Measurements from ENCODE around the gene FMNL2. TPM values are rescaled to one million over a fixed set of nuclear protein-coding genes. Genes with fewer than 3 reads are reported as not detected.

Gene FMNL2
- total RNA-seq, 1 experiment from 2014 or later = 28.1 TPM

DNA sequence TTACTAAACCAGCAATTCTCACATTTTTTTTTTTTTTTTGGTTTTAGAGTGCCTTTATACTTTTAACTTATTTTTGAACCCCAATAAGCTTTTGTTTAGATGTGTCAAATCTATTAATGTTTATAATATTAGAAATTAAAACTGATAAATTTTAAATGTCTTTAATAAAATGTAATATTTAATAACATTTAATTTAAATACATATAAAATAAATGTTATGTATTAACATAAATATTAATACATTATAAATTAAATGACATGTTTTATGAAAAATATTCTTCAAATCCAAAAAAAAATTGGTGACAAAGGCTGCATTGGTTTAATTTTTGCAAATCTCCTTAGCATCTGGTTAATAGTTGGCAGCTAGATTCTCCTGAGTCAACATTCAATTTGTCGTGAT is 218.5 kb downstream of the FMNL2 start:
- Histone ChIP-seq H3K79me2 (ENCODE audit: insufficient read depth, low read length) (no peaks in the 10 kb centered on the region), H3K27me3 (ENCODE audit: insufficient read depth, low read length) (no peaks in the 10 kb centered on the region), H3K36me3 (ENCODE audit: control insufficient read depth in 1 of 2, insufficient read depth in 2 of 2, low read length in 2 of 2) (no peaks in the 10 kb centered on the region), H2AFZ (ENCODE audit: low read depth, low read length, poor library complexity, severe bottlenecking) (no peak overlapping the region), H3K27ac (ENCODE audit: low read depth, low read length) (no peak overlapping the region), H3K9me2 (ENCODE audit: insufficient read depth) (no peaks in the 10 kb centered on the region), H3K4me2 (ENCODE audit: low read length) (no peak overlapping the region), H3K4me3 (replicated peaks in 1 of 2; ENCODE audit: low read depth in 1 of 2, low read length in 2 of 2) (no peak overlapping the region), H4K20me1 (ENCODE audit: insufficient read depth) (no peaks in the 10 kb centered on the region), H3K4me1 (ENCODE audit: control insufficient read depth in 1 of 2, insufficient read depth in 2 of 2, low read length in 2 of 2) (no peaks in the 10 kb centered on the region), H3K9ac (ENCODE audit: low read length) (no peak overlapping the region), H3K9me3 (ENCODE audit: control insufficient read depth in 1 of 2, insufficient read depth in 1 of 2, low read depth in 1 of 2, low read length in 2 of 2) (no peaks in the 10 kb centered on the region)
- ATAC-seq (no peak), DNase-seq (ENCODE audit: low read depth, low spot score) (no peak)
- no peak for TF ChIP-seq FOSL1 (IDR thresholded peaks at IDR 0.05; ENCODE audit: low read depth)
- no peak for TF ChIP-seq RAD21 (IDR thresholded peaks at IDR 0.05; ENCODE audit: low read depth)
- TF ChIP-seq, protein P1, sequence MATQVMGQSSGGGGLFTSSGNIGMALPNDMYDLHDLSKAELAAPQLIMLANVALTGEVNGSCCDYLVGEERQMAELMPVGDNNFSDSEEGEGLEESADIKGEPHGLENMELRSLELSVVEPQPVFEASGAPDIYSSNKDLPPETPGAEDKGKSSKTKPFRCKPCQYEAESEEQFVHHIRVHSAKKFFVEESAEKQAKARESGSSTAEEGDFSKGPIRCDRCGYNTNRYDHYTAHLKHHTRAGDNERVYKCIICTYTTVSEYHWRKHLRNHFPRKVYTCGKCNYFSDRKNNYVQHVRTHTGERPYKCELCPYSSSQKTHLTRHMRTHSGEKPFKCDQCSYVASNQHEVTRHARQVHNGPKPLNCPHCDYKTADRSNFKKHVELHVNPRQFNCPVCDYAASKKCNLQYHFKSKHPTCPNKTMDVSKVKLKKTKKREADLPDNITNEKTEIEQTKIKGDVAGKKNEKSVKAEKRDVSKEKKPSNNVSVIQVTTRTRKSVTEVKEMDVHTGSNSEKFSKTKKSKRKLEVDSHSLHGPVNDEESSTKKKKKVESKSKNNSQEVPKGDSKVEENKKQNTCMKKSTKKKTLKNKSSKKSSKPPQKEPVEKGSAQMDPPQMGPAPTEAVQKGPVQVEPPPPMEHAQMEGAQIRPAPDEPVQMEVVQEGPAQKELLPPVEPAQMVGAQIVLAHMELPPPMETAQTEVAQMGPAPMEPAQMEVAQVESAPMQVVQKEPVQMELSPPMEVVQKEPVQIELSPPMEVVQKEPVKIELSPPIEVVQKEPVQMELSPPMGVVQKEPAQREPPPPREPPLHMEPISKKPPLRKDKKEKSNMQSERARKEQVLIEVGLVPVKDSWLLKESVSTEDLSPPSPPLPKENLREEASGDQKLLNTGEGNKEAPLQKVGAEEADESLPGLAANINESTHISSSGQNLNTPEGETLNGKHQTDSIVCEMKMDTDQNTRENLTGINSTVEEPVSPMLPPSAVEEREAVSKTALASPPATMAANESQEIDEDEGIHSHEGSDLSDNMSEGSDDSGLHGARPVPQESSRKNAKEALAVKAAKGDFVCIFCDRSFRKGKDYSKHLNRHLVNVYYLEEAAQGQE (IDR thresholded peaks at IDR 0.05; ENCODE audit: low read depth) = no peak
- no peak for TF ChIP-seq EZH2phosphoT487 (IDR thresholded peaks at IDR 0.05; ENCODE audit: borderline replicate concordance)
- TF ChIP-seq SIN3A (IDR thresholded peaks at IDR 0.05; ENCODE audit: low read depth) = no peak
- no peak for TF ChIP-seq ELF1 (IDR thresholded peaks at IDR 0.05; ENCODE audit: borderline replicate concordance, low read depth)
- POLR2A ChIA-PET = no interaction called here
- intact Hi-C loops (cut with micrococcal nuclease) = no loop called here
- RAD21 ChIA-PET (ENCODE audit: low non-redundant PET in 1 of 2, low total read pairs in 2 of 2, uncharacterized antibody in 2 of 2, unreplicated experiment in 2 of 2) = no interaction called here
- BruUV-seq (replicated peaks) = no TSS peak
- CTCF ChIA-PET = no interaction called here

DNA sequence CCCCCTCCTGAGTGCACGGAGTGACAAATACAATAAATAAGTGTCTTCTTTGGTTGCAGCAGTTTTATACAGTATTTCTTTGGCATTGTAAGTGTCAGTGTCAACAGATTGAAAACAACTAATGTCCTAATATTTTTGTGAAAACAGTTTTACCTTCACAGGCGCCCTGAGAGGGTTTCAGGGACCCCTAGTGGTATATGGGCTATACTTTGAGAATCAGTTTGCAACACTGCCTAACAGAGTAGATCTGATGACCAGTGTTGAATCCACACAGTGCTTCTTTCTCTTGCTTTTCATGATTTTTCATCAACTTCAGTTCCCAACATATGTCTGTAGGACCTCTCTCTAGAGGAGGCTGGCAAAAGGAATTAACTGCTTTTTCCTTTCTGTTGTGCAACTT is 220.1 kb downstream of the FMNL2 start:
- DNase-seq (ENCODE audit: low read depth, low spot score) (no peak), ATAC-seq (peak; percentile 61; the same call in 1 of the 2 replicates)
- Histone ChIP-seq H3K4me1 (ENCODE audit: control insufficient read depth in 1 of 2, insufficient read depth in 2 of 2, low read length in 2 of 2) (no peaks in the 10 kb centered on the region), H3K79me2 (ENCODE audit: insufficient read depth, low read length) (no peaks in the 10 kb centered on the region), H2AFZ (ENCODE audit: low read depth, low read length, poor library complexity, severe bottlenecking) (no peak overlapping the region), H4K20me1 (ENCODE audit: insufficient read depth) (no peaks in the 10 kb centered on the region), H3K9ac (ENCODE audit: low read length) (no peak overlapping the region), H3K9me3 (ENCODE audit: control insufficient read depth in 1 of 2, insufficient read depth in 1 of 2, low read depth in 1 of 2, low read length in 2 of 2) (no peaks in the 10 kb centered on the region), H3K9me2 (ENCODE audit: insufficient read depth) (no peaks in the 10 kb centered on the region), H3K27me3 (ENCODE audit: insufficient read depth, low read length) (no peaks in the 10 kb centered on the region), H3K36me3 (ENCODE audit: control insufficient read depth in 1 of 2, insufficient read depth in 2 of 2, low read length in 2 of 2) (no peaks in the 10 kb centered on the region), H3K4me3 (replicated peaks in 1 of 2; ENCODE audit: low read depth in 1 of 2, low read length in 2 of 2) (no peak overlapping the region), H3K4me2 (ENCODE audit: low read length) (no peak overlapping the region), H3K27ac (ENCODE audit: low read depth, low read length) (no peak overlapping the region)
- ChIA-PET RAD21 (ENCODE audit: low non-redundant PET in 1 of 2, low total read pairs in 2 of 2, uncharacterized antibody in 2 of 2, unreplicated experiment in 2 of 2) (no interaction called here), CTCF (no interaction called here), POLR2A (no interaction called here)
- BruUV-seq (replicated peaks) = no TSS peak
- TF ChIP-seq CEBPB (IDR thresholded peaks at IDR 0.05; ENCODE audit: low read depth) (no peak), ZFX (IDR thresholded peaks at IDR 0.05) (no peak), EZH2phosphoT487 (IDR thresholded peaks at IDR 0.05; ENCODE audit: borderline replicate concordance) (no peak), TCF7L2 (IDR thresholded peaks at IDR 0.05; ENCODE audit: borderline replicate concordance, extremely low read depth, insufficient read depth, insufficient read length) (no peak), ELF1 (IDR thresholded peaks at IDR 0.05; ENCODE audit: borderline replicate concordance, low read depth) (no peak), CTCF (IDR thresholded peaks at IDR 0.05 in 2 of 3, conservative IDR thresholded peaks at IDR 0.05 in 1 of 3; ENCODE audit: borderline replicate concordance in 1 of 3, insufficient read depth in 1 of 3, low read depth in 2 of 3, low read length in 2 of 3) (peak; percentile 19 to 42 (median 35); a peak in 3 of 6 replicates), RAD21 (IDR thresholded peaks at IDR 0.05; ENCODE audit: low read depth) (peak; percentile 57)
- TF ChIP-seq, protein P1 (IDR thresholded peaks at IDR 0.05; ENCODE audit: low read depth) = no peak
- intact Hi-C loops (cut with micrococcal nuclease) = no loop called here

Measured in HCT116 (cell line).